Erythroblast (primary cell): ENCODE data around the gene NCR3LG1.

ENCODE experiments used
- GATA1 ChIP-seq: IDR thresholded peaks from 2 replicates; pipeline ENCODE4 v1.6.1; 2011; ENCODE audit warnings: low read depth, mild to moderate bottlenecking, control low read depth, low read length, moderate library complexity
- POLR2A ChIP-seq: IDR thresholded peaks from 2 replicates; pipeline ENCODE4 v1.6.1; 2011; ENCODE audit warnings: mild to moderate bottlenecking, low read length

DNA sequence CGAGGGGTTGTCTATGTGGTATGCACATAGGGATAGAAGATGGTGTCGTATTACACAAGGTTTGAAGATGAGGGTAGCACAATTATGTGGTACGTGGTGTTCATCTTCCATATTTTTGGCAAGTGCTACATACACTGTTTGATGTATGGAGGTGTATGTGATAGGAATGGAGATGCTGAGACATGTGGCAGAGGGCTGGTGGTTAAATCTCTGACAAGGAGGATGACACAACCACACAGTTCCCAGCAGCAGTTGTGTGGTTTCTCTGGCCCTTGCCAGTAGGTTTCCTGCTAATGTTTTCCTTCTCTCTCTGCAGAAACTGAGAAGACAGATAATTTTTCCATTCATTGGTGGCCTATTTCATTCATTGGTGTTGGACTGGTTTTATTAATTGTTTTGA, 17.0 kb downstream of the NCR3LG1 start:
- TF ChIP-seq POLR2A (no peak), GATA1 (no peak)
